Kasumi-1 (cell line): ENCODE measurements around the gene MMP23B.

ENCODE experiments used
- DNase-seq, 2 experiments: peaks; one replicate each; lab custom pipeline; 2025; lab: John Stamatoyannopoulos, UW

Gene MMP23B

GRCh38 chr1:1602968-1603506 is 28.9 kb upstream of the MMP23B start:
- no peak for DNase-seq

DNA sequence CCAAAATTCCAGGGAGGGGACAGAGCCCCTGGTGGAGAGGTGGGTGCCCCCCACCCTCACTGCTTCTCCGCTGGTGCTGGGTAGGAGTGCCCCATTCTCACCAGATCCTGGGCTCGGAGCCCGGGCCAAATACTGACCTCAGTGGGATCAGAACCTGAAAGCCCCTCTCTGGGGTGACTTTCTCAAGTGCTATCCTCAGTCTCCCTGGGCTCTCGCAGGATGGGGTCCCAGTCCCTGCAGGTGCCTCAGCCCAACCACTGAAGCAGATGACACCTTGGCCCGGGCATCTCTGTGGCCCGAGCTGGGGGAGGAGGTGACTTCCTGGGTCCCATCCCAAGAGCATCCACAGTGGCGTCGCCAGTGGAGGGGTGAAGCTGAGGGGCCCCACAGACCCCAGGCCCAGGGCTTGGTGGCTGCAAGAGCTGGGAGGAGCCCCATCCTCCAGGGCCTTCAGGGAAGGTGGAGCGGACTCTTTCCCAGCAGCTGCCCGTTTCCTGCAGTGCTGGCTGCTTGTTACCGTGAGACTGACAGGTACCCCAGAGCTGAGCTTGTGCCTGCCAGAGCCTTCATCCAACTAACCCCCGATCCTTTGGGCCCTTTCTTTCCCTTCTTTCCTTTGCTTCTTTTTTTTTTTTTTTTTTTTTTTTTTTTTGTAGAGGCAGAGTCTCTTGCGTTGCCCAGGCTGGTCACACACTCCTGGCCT is 28.2 kb upstream of the MMP23B start:
- DNase-seq, result no peak

DNA sequence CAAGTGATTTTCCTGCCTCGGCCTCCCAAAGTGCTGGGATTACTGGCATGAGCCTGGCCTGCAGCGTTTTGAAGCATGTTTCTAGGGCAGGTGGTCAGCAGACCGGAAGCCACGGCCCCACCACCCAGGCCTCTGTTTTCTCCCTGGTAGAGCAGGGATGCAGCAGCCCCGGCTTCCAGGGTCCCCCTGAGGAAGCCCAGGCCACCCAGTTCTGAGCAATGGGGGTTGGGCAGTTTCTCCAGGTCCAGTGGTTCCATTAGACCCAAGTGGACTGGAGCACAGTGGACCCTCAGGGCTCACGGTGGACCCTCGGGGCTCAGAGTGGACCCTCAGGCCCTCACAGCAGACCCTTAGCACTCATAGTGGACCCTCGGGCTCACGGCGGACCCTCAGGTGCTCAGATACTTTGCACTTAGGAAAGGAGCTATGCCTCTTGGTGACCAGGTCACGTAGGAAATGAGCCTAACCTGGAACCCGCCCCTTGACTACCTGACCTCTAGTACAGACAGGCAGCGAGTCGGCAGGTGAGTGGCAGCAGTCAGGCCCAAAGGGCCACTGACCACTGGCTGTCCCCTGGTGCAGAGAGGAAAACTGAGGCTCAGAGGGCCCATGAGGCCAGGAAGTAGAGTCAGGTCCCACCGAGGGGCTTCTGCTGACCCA is 27.5 kb upstream of the MMP23B start:
- DNase-seq, result no peak

GRCh38 chr1:1605034-1605591 is 26.9 kb upstream of the MMP23B start:
- no peak for DNase-seq

- DNase-seq, result no peak
Measured at GRCh38 chr1:1605724-1606123, 26.2 kb upstream of the MMP23B start.

- DNase-seq, result no peak
Measured at GRCh38 chr1:1606232-1606631, 25.7 kb upstream of the MMP23B start.

DNA sequence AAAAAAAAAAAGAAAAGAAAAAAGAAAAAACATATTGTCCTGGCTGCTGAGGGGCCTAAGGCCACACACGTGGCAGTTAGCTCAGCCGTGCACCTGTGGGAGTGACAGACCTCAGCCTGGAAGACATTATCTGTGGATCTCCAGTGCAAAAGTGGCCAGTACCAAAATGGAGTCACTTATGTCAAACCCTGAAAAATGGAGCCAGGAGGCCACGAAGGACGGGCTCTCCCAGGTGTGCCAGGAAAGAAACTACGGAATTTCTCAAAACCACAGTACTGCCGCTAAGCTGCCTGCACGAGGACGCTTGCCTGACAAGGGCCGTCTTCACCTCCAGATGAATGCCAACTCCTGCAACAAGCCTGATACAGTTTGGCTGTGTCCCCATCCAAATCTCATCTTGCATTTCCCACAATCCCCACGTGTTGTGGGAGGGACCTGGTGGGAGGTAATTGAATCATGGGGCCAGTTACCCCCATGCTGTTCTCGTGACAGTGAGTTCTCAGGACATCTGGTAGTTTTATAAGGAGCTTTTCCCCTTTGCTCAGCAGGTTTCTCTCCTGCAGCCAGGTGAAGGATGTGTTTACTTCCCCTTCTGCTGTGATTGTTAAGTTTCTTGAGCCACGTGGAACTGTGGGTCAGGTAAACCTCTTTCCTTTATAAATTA is 22.0 kb upstream of the MMP23B start:
- no peak for DNase-seq

- DNase-seq, result no peak
Measured at GRCh38 chr1:1610796-1611195, 21.2 kb upstream of the MMP23B start.

GRCh38 chr1:1612104-1612400 is 19.9 kb upstream of the MMP23B start:
- no peak for DNase-seq

DNA sequence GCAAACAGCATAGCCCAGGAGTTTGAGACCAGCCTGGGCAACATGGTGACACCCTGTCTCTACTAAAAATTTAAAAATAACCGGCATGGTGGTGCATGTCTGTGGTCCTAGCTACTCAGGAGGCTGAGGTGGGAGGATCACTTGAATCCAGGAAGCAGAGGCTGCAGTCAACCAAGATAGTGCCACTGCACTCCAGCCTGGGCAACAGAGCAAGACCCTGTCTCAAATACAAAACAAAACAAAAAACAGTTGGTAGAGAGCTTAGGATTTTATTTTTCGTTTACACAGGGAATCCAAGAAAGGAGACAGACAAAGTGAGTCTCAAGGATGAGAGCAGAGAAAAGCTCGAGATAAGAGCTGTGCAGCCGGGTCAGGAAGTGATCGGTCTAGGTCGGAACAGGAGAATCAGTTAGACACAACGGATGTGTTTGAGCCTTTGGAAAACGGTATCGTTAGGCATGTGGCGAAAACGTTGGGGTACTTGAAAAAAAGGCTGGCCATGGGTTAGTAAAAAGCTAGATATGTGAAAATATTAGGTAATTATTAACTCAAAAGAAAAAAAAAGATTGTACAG is 18.4 kb upstream of the MMP23B start:
- no peak for DNase-seq

DNA sequence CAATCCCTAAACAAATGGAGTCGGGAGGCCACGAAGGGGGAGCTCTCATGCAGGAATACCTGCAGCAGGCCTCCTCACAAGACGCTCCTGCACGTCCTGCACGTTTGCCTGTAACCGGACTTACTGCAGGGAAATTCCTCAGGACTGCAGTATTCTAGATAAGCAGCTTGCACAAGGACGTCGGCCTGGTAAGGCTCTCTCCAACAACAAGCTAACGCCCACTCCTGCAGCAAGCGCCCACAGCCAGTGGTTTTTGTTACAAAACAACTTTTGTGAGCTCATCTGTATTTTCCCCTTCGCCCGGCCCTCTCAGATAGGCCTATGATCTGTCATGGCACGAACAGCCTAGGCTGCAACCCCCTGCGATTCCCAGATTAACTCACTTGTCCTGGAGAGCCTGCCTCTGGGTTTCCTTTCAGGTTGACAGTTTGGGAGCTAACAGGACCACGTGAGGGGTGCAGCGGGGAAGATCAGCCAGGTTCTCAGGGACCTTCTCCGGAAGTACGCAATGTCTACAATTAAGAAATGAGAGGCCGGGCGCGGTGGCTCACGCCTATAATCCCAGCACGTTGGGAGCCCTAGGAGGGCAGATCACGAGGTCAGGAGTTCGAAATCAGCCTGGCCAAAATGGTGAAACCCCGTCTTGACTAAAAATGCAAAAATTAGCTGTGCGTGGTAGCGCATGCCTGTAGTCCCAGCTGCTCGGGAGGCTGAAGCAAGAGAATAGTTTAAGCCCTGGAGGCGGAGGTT is 17.6 kb upstream of the MMP23B start:
- peak; percentile 71 to 75 for DNase-seq

GRCh38 chr1:1614954-1615255 is 17.1 kb upstream of the MMP23B start:
- no peak for DNase-seq

DNA sequence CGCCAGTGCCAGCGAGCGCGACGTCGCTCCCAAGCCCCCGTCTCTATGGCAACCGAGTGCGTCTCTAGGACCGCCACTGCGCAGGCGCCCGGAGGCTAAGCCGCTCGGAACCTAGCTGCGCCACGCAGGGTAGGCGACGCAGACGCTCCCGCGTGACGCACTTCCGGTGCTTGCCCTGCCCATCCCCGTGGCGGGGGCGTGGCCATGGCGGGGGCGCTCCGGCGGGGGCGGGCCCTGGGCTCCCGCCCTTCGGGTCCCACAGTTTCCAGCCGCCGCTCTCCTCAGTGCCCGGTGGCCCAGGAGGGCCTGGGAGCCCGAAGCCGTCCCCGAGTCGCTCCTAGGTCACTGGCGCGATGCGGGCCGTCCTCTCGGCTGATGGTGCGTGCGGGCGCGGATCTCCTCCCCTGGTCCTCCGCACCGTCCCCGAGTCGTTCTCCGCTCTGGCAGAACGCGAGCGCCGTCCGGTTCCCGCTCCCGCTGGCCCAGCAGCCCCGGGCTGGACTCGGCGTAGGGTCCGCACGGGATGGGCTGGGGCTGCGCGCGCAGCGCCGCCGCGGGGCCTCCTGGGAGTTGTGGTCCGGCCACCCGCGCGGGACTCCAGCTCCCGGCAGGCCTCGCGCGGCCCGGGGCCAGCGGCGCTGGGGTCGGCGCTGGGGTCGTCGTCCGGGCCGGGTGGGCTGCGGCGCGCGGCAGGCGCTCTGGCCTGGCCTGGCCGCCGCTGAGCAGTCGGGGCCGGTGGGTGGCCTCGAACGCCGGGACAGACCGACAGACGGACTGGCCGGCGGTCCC is 16.5 kb upstream of the MMP23B start, which contains the start of gene MIB2:
Gene MIB2, plus strand, starts transcription at position 245 of the 789 bp plus-strand sequence. CDS start 7,953 bp downstream, outside the sequence.
- DNase-seq, result peak; percentile 94 to 95

- DNase-seq, result peak in 1 of 2 experiments; percentile 8
Measured at GRCh38 chr1:1616045-1616790, 15.8 kb upstream of the MMP23B start.

DNA sequence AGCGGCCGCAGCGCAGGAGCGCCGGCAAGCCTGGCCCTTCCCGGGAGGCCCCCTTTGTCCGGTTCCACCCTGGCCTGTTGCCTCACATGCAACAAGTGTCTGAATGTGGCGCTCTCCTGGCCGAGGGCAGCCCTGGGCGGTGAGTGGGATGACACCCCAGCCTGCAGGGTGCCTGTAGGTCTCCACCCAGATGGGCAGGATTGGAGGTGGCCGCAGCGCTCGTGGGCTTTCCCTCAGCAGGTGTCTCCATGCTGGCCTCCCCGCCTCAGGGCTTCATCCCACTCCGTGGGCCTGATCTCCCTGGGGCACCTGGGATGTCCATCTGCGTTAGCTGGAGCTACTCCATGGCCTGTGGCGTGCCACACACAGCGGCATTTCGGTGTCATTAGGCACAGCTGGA is 15.1 kb upstream of the MMP23B start:
- DNase-seq, result no peak

DNA sequence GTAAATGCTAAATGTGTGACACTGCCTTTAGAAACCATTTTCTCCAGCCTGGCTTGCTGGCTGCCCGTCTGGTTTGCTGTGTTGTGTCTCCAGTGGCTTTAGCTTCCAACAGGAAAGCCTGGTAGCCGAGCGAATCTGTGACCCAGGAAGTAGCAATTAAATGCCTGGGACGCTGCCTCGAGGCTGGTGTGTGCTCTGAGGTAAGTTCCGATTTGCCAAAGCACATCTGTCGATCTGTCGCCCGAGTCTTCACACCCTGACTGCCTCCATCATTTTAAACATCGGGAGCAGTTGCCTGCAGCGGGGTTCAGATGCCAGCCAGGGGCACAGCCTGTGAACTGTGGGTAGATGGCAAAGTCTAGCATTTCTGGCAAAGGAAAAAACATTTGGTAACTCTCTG is 14.5 kb upstream of the MMP23B start:
- no peak for DNase-seq

DNA sequence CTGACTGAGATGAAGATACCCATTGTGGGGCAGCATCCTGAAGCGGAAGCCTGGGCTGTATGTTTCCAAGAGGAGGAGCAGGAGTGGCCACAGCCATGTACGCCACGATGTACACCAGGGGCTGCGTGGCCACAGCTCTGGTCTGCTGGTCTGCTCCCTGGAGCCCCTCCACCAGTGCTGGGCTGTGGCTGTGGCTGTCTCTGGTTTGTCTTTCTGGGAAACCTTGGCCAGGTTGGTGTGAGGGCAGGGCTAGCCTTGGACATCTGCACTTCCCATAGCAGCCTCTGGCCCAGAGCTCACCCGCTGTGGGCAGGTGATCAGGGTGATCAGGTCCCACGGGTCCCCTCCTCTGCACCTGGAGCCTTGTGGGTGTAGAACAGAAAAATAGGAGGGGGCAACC is 14.0 kb upstream of the MMP23B start:
- no peak for DNase-seq

DNA sequence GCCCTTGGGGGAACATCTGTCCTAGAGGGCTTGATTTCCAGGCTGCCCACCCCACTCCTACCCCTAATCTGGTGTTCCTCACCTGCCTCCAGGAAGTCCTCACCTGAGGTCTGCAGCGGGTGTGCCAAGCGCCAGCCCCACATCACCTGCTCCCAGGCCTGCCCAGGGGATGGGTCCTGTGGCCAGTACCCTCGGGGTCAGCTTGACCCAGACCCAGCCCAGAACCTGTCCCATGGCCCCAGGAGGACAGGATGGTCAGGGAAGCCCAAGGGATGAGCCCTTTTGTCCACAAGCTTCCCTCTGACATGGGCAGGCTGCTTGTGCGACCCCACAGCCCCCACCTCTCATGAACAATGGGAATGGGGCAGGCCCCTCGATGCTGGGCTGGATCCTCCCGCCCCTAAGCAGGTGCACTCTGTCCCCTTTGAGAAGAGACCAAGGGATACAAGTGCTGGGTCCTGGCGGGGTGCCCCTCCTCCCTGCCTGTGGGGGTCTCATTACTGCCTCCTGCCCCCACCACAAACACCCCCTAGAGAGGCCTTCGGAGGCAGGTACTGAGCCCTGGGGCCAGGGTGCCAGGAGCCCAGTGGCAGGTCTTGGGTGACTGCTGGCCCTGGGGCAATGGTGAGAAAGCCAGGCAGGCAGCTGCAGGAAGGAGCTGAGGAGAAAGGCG is 13.4 kb upstream of the MMP23B start:
- no peak for DNase-seq

- DNase-seq, result peak in 1 of 2 experiments; percentile 30
Measured at GRCh38 chr1:1619917-1620361, 12.0 kb upstream of the MMP23B start.
